Neural cell (in vitro differentiated cells): ENCODE results near the gene ZBTB44. TPM values are rescaled to one million over a fixed set of nuclear protein-coding genes. Genes with fewer than 3 reads are reported as not detected.

Experiments
- H2AFZ ChIP-seq: fragments of 200-600, 300-800 bp; sonication (generic), shearing (Covaris generic); 2 replicates; pipeline ENCODE4 v1.6.0; 2014; ENCODE audit warnings: low read depth, mild to moderate bottlenecking, antibody characterized with exemption, low read length, moderate library complexity
- H3F3A ChIP-seq: fragments of 200-600 bp; shearing (Covaris generic); 2 replicates; pipeline ENCODE4 v1.6.1; 2016; ENCODE audit warnings: mild to moderate bottlenecking, moderate library complexity, mixed read lengths, antibody characterized with exemption, low read length; ENCODE audit not compliant: insufficient read depth, poor library complexity, severe bottlenecking
- H3K27ac ChIP-seq: fragments of 200-600, 300-800 bp; sonication (generic), shearing (Covaris generic); 2 replicates; pipeline ENCODE4 v1.5.1; 2014; ENCODE audit warnings: mild to moderate bottlenecking, low read length, moderate library complexity
- H3K27me3 ChIP-seq: fragments of 300-800, 200-600 bp; sonication (generic), shearing (Covaris generic); 2 replicates; pipeline ENCODE4 v1.6.0; 2014; ENCODE audit warnings: mild to moderate bottlenecking, low read depth, low read length, moderate library complexity; ENCODE audit not compliant: insufficient read depth
- H3K36me3 ChIP-seq: fragments of 300-800, 200-600 bp; sonication (generic), shearing (Covaris generic); 2 replicates; pipeline ENCODE4 v1.5.1; 2014; ENCODE audit warnings: mild to moderate bottlenecking, antibody characterized with exemption, low read length, moderate library complexity; ENCODE audit not compliant: insufficient read depth
- H3K4me2 ChIP-seq: fragments of 300-800, 200-600 bp; sonication (generic), shearing (Covaris generic); 2 replicates; pipeline ENCODE4 v1.6.0; 2014; ENCODE audit warnings: mild to moderate bottlenecking, low read length
- H3K4me3 ChIP-seq: fragments of 300-800, 200-600 bp; sonication (generic), shearing (Covaris generic); 2 replicates; pipeline ENCODE4 v1.5.1; 2014; ENCODE audit warnings: mild to moderate bottlenecking, low read length, moderate library complexity
- H3K79me2 ChIP-seq: fragments of 200-600 bp; shearing (Covaris generic); replicated peaks from 2 replicates; pipeline ENCODE4 v1.6.0; 2014; ENCODE audit warnings: mild to moderate bottlenecking, low read length, moderate library complexity; ENCODE audit not compliant: insufficient read depth
- H3K9ac ChIP-seq: fragments of 300-800, 200-600 bp; sonication (generic), shearing (Covaris generic); 2 replicates; pipeline ENCODE4 v1.6.1; 2016; ENCODE audit warnings: mild to moderate bottlenecking, low read length, mixed read lengths
- H3K9me2 ChIP-seq: fragments of 200-600 bp; shearing (Covaris generic); 2 replicates; pipeline ENCODE4 v1.6.1; 2016; ENCODE audit warnings: mild to moderate bottlenecking, low read length, mixed read lengths; ENCODE audit not compliant: insufficient read depth
- H3K9me3 ChIP-seq: fragments of 200-600, 300-800 bp; sonication (generic), shearing (Covaris generic); 2 replicates; pipeline ENCODE4 v1.6.1; 2016; ENCODE audit warnings: mild to moderate bottlenecking, mixed run types, low read length, moderate library complexity, mixed read lengths
- H4K20me1 ChIP-seq: fragments of 200-600 bp; shearing (Covaris generic); 2 replicates; pipeline ENCODE4 v1.6.1; 2016; ENCODE audit warnings: mild to moderate bottlenecking, mixed run types; ENCODE audit not compliant: insufficient read depth
- CTCF ChIP-seq: fragments of 450-650 bp; IDR thresholded peaks from 2 replicates; pipeline ENCODE4 v1.5.1; 2014; ENCODE audit warnings: antibody characterized with exemption, mild to moderate bottlenecking, moderate library complexity; ENCODE audit not compliant: poor library complexity, severe bottlenecking
- EP300 ChIP-seq: fragments of 450-650 bp; conservative IDR thresholded peaks from 2 replicates; pipeline ENCODE4 v1.6.1; 2014; ENCODE audit warnings: antibody characterized with exemption, mild to moderate bottlenecking, moderate library complexity; ENCODE audit not compliant: poor library complexity, severe bottlenecking
- EZH2 ChIP-seq: fragments of 200-600, 300-800 bp; shearing (Covaris generic), sonication (generic); IDR thresholded peaks from 2 replicates; pipeline ENCODE4 v1.6.1; 2014; ENCODE audit warnings: antibody characterized with exemption, low read length, borderline replicate concordance, mild to moderate bottlenecking; ENCODE audit not compliant: insufficient read depth, poor library complexity, severe bottlenecking
- MXI1 ChIP-seq: fragments of 450-650 bp; conservative IDR thresholded peaks from 2 replicates; pipeline ENCODE4 v1.6.1; 2014; ENCODE audit warnings: antibody characterized with exemption, mild to moderate bottlenecking; ENCODE audit not compliant: poor library complexity, severe bottlenecking
- POLR2AphosphoS5 ChIP-seq: IDR thresholded peaks from 2 replicates; pipeline ENCODE4 v1.6.1; 2012
- RAD21 ChIP-seq: fragments of 450-650 bp; conservative IDR thresholded peaks from 2 replicates; pipeline ENCODE4 v1.6.1; 2014; ENCODE audit warnings: antibody characterized with exemption, mild to moderate bottlenecking, moderate library complexity
- REST ChIP-seq: IDR thresholded peaks from 2 replicates; pipeline ENCODE4 v1.6.1; 2012; ENCODE audit warnings: borderline replicate concordance
- SMC3 ChIP-seq: fragments of 450-650 bp; conservative IDR thresholded peaks from 2 replicates; pipeline ENCODE4 v1.6.1; 2014; ENCODE audit warnings: antibody characterized with exemption, mild to moderate bottlenecking, moderate library complexity; ENCODE audit not compliant: poor library complexity
- TAF1 ChIP-seq: IDR thresholded peaks from 2 replicates; pipeline ENCODE4 v1.6.1; 2012; ENCODE audit warnings: low read depth
- polyA plus RNA-seq: library from polyadenylated mRNA; depleted of rRNA; stranded (reverse); fragments of >200 nt; gene quantifications from 2 replicates; pipeline ENCODE4 v1.2.3, GENCODE V29; 2014

The ZBTB44 gene
- polyA plus RNA-seq, 1 donor from 2014 or later, result 23.3 TPM

- Histone ChIP-seq H3K27ac (no peak overlapping the region), H3K4me2 (no peak overlapping the region), H4K20me1 (no peaks in the 10 kb centered on the region), H3K79me2 (no peaks in the 10 kb centered on the region), H3K9ac (no peak overlapping the region), H3K36me3 (no peaks in the 10 kb centered on the region), H2AFZ (no peak overlapping the region), H3K4me3 (no peak overlapping the region), H3K9me3 (no peaks in the 10 kb centered on the region), H3F3A (no peaks in the 10 kb centered on the region), H3K27me3 (no peaks in the 10 kb centered on the region), H3K9me2 (no peaks in the 10 kb centered on the region)
- TF ChIP-seq EZH2, result no peak
- no peak for TF ChIP-seq SMC3
These were observed 126.0 kb downstream of the ZBTB44 start for GRCh38 chr11:130188585-130189347.

- Histone ChIP-seq H3K9me3 (no peaks in the 10 kb centered on the region), H3K79me2 (no peaks in the 10 kb centered on the region), H3K9ac (no peak overlapping the region), H3K4me2 (no peak overlapping the region), H3K4me3 (no peak overlapping the region), H3K27me3 (no peaks in the 10 kb centered on the region), H3K27ac (no peak overlapping the region), H2AFZ (no peak overlapping the region), H3K36me3 (no peaks in the 10 kb centered on the region), H3K9me2 (no peaks in the 10 kb centered on the region), H4K20me1 (no peaks in the 10 kb centered on the region), H3F3A (no peaks in the 10 kb centered on the region)
- no peak for TF ChIP-seq MXI1
- no peak for TF ChIP-seq RAD21
- TF ChIP-seq EZH2, result no peak
- TF ChIP-seq REST, result no peak
- TF ChIP-seq POLR2AphosphoS5, result no peak
- TF ChIP-seq SMC3, result no peak
- no peak for TF ChIP-seq EP300
These were observed 126.7 kb downstream of the ZBTB44 start for GRCh38 chr11:130188047-130188446.

GRCh38 chr11:130187096-130187495, 127.6 kb downstream of the ZBTB44 start:
- TF ChIP-seq MXI1, result no peak
- no peak for TF ChIP-seq SMC3
- TF ChIP-seq RAD21, result no peak
- no peak for TF ChIP-seq POLR2AphosphoS5
- TF ChIP-seq TAF1, result no peak
- no peak for TF ChIP-seq EP300
- no peak for TF ChIP-seq CTCF
- no peak for TF ChIP-seq REST
- TF ChIP-seq EZH2, result no peak
- Histone ChIP-seq H3K4me3 (no peak overlapping the region), H3K27me3 (no peaks in the 10 kb centered on the region), H2AFZ (no peak overlapping the region), H3K9me3 (no peaks in the 10 kb centered on the region), H4K20me1 (no peaks in the 10 kb centered on the region), H3K4me2 (no peak overlapping the region), H3K36me3 (no peaks in the 10 kb centered on the region), H3K79me2 (no peaks in the 10 kb centered on the region), H3F3A (no peaks in the 10 kb centered on the region), H3K27ac (no peak overlapping the region), H3K9ac (no peak overlapping the region), H3K9me2 (no peaks in the 10 kb centered on the region)
